Measurements from ENCODE around the gene ANKRD13B.

ANKRD13B gene

GRCh38 chr17:29565643-29566472 is 27.1 kb upstream of the ANKRD13B start:
- POLR2A ChIA-PET = interaction anchor here (1.0 to 4.6 kb wide), 4 partner anchors 9 to 442 kb away, joined by 3 to 28 read pairs (median 8); partner anchors contain the start of gene ANKRD13B
- CTCF ChIA-PET = interaction anchor here (0.6 to 4.6 kb wide), 8 partner anchors 26 to 528 kb away, joined by 3 to 29 read pairs (median 5); partner anchors contain the start of genes ANKRD13B and MYO18A
- 0 out of 2 replicates have a peak, but pooled peaks have one; percentile 43 for TF ChIP-seq ZNF449 (tag by site-specific recombination; IDR thresholded peaks at IDR 0.05)
- TF ChIP-seq BCL11A (tag by site-specific recombination; IDR thresholded peaks at IDR 0.05; ENCODE audit: low read depth) = no peak
- 0 out of 2 replicates have a peak, but pooled peaks have one; percentile 37 for TF ChIP-seq CTCF (tag by site-specific recombination; IDR thresholded peaks at IDR 0.05)
- no peak for TF ChIP-seq ZNF23 (tag by site-specific recombination; IDR thresholded peaks at IDR 0.05; ENCODE audit: borderline replicate concordance)
- no peak for TF ChIP-seq GLIS2 (tag by site-specific recombination; IDR thresholded peaks at IDR 0.05)
- peak; percentile 61 for TF ChIP-seq ZNF335 (tag by site-specific recombination; conservative IDR thresholded peaks at IDR 0.05)
- peak; percentile 55 for TF ChIP-seq ZNF600 (tag by site-specific recombination; IDR thresholded peaks at IDR 0.05)
- no peak for TF ChIP-seq ZNF311 (tag by site-specific recombination; IDR thresholded peaks at IDR 0.05; ENCODE audit: borderline replicate concordance)
- peak; percentile 45; the same call in 1 of the 2 replicates for TF ChIP-seq PBX3 (CRISPR knock-in tag; IDR thresholded peaks at IDR 0.05)
- no peak for TF ChIP-seq MZF1 (tag by site-specific recombination; IDR thresholded peaks at IDR 0.05; ENCODE audit: borderline replicate concordance)
- H3K9me3 ChIP-seq (ENCODE audit: control insufficient read depth, insufficient read depth, low read depth, low read length) = no peaks in the 10 kb centered on the region
- peaks cover 13% of the 10 kb centered on the region for H3K4me1 ChIP-seq (ENCODE audit: control insufficient read depth, insufficient read depth, low read length)
- H3K27ac ChIP-seq (ENCODE audit: extremely low read depth, low read depth, low read length) = peak overlapping the region; percentile 87
- peaks cover 10 to 15% of the 10 kb centered on the region in 2 experiments for H3K36me3 ChIP-seq (ENCODE audit: control insufficient read depth in 2 of 2, insufficient read depth in 1 of 2, low read length in 2 of 2)
- H3K4me3 ChIP-seq (ENCODE audit: low read depth, low read length) = peak overlapping the region; percentile 44

- POLR2A ChIA-PET = interaction anchor here (1.0 to 4.6 kb wide), 7 partner anchors 10 to 443 kb away, joined by 3 to 28 read pairs (median 5); partner anchors contain the start of gene ANKRD13B
- Histone ChIP-seq H3K9me3 (ENCODE audit: control insufficient read depth, insufficient read depth, low read depth, low read length) (no peaks in the 10 kb centered on the region), H3K36me3 (ENCODE audit: control insufficient read depth in 2 of 2, insufficient read depth in 1 of 2, low read length in 2 of 2) (peaks cover 7 to 23% of the 10 kb centered on the region in 2 experiments), H3K4me1 (ENCODE audit: control insufficient read depth, insufficient read depth, low read length) (peaks cover 13% of the 10 kb centered on the region), H3K4me3 (ENCODE audit: low read depth, low read length) (peak within 1 kb of the TSS; percentile 61), H3K27ac (ENCODE audit: extremely low read depth, low read depth, low read length) (peak within 1 kb of the TSS; percentile 87)
- CTCF ChIA-PET = interaction anchor here (0.6 to 4.6 kb wide), 11 partner anchors 15 to 1562 kb away, joined by 3 to 29 read pairs (median 4); partner anchors contain the start of genes ANKRD13B and MYO18A
- no peak for TF ChIP-seq ZNF214 (tag by site-specific recombination; IDR thresholded peaks at IDR 0.05; ENCODE audit: borderline replicate concordance)
- TF ChIP-seq ZEB2 (tag by site-specific recombination; IDR thresholded peaks at IDR 0.05) = no peak
- TF ChIP-seq ZNF23 (tag by site-specific recombination; IDR thresholded peaks at IDR 0.05; ENCODE audit: borderline replicate concordance) = no peak
- TF ChIP-seq KLF1 (tag by site-specific recombination; IDR thresholded peaks at IDR 0.05) = no peak
- TF ChIP-seq ZNF621 (tag by site-specific recombination; IDR thresholded peaks at IDR 0.05) = no peak
- TF ChIP-seq ZSCAN30 (tag by site-specific recombination; IDR thresholded peaks at IDR 0.05) = 0 out of 2 replicates have a peak, but pooled peaks have one; percentile 48
- peak; percentile 38; the same call in 1 of the 2 replicates for TF ChIP-seq ZNF341 (tag by site-specific recombination; IDR thresholded peaks at IDR 0.05; ENCODE audit: low read depth)
- TF ChIP-seq ZNF777 (tag by site-specific recombination; IDR thresholded peaks at IDR 0.05; ENCODE audit: borderline replicate concordance) = no peak
- no peak for TF ChIP-seq YY1 (tag by site-specific recombination; IDR thresholded peaks at IDR 0.05)
- peak; percentile 73 for TF ChIP-seq ZNF692 (tag by site-specific recombination; IDR thresholded peaks at IDR 0.05)
- TF ChIP-seq PRDM6 (tag by site-specific recombination; IDR thresholded peaks at IDR 0.05) = no peak
- TF ChIP-seq SCRT1 (tag by site-specific recombination; IDR thresholded peaks at IDR 0.05; ENCODE audit: borderline replicate concordance) = peak; percentile 90
Measured at GRCh38 chr17:29566473-29567303, 26.2 kb upstream of the ANKRD13B start, which contains the start of gene ABHD15. TSS of gene ABHD15 (minus strand) at chr17:29567037. CDS start at chr17:29566966, 71 bp downstream.
